ENCODE results near the gene LDHD. TPM values are rescaled to one million over a fixed set of nuclear protein-coding genes. Genes with fewer than 3 reads are reported as not detected.
A peak's percentile ranks its signal among the peaks of the same experiment; 100 is the strongest.

LDHD gene
- total RNA-seq, 2 experiments from 2014 or later = not detected

- Mint-ChIP-seq H3K4me1 (peaks cover 25% of the 10 kb centered on the region), H3K9me3 (no peaks in the 10 kb centered on the region), H3K36me3 (peaks cover 3% of the 10 kb centered on the region), H3K4me3 (no peak overlapping the region), H3K27me3 (no peaks in the 10 kb centered on the region), H3K27ac (no peak overlapping the region)
- no peak for DNase-seq
Observed at GRCh38 chr16:75068085-75069031, 48.2 kb downstream of the LDHD start.

GRCh38 chr16:75066861-75067447 lies 49.6 kb downstream of the LDHD start:
- H3K27me3 Mint-ChIP-seq = no peaks in the 10 kb centered on the region
- DNase-seq = no peak
- no peak overlapping the region for H3K27ac Mint-ChIP-seq
- no peaks in the 10 kb centered on the region for H3K9me3 Mint-ChIP-seq
- H3K36me3 Mint-ChIP-seq = peaks cover 3% of the 10 kb centered on the region
- H3K4me1 Mint-ChIP-seq = peaks cover 29% of the 10 kb centered on the region
- no peak overlapping the region for H3K4me3 Mint-ChIP-seq

- no peak overlapping the region for H3K4me3 Mint-ChIP-seq
- H3K36me3 Mint-ChIP-seq = peaks cover 3% of the 10 kb centered on the region
- H3K9me3 Mint-ChIP-seq = no peaks in the 10 kb centered on the region
- H3K27ac Mint-ChIP-seq = no peak overlapping the region
- H3K4me1 Mint-ChIP-seq = peaks cover 27% of the 10 kb centered on the region
- no peak for DNase-seq
- no peaks in the 10 kb centered on the region for H3K27me3 Mint-ChIP-seq
Observed at GRCh38 chr16:75065521-75066149, 50.9 kb downstream of the LDHD start.

GRCh38 chr16:75065149-75065505 lies 51.5 kb downstream of the LDHD start:
- peak; percentile 11 for DNase-seq
- Mint-ChIP-seq H3K36me3 (peaks cover 3% of the 10 kb centered on the region), H3K4me3 (peak overlapping the region; percentile 58), H3K27ac (peak overlapping the region; percentile 34), H3K4me1 (peaks cover 26% of the 10 kb centered on the region), H3K27me3 (no peaks in the 10 kb centered on the region), H3K9me3 (no peaks in the 10 kb centered on the region)

GRCh38 chr16:75064403-75065148 lies 52.0 kb downstream of the LDHD start:
- Mint-ChIP-seq H3K4me1 (peaks cover 26% of the 10 kb centered on the region), H3K27ac (no peak overlapping the region), H3K9me3 (no peaks in the 10 kb centered on the region), H3K27me3 (no peaks in the 10 kb centered on the region), H3K36me3 (peaks cover 3% of the 10 kb centered on the region), H3K4me3 (peak overlapping the region; percentile 58)
- peak; percentile 11 for DNase-seq

GRCh38 chr16:75063549-75064088 lies 53.0 kb downstream of the LDHD start:
- Mint-ChIP-seq H3K36me3 (peaks cover 3% of the 10 kb centered on the region), H3K9me3 (no peaks in the 10 kb centered on the region), H3K27ac (no peak overlapping the region), H3K4me3 (no peak overlapping the region), H3K4me1 (peaks cover 26% of the 10 kb centered on the region), H3K27me3 (no peaks in the 10 kb centered on the region)
- no peak for DNase-seq

GRCh38 chr16:75062976-75063346 lies 53.6 kb downstream of the LDHD start:
- Mint-ChIP-seq H3K4me1 (peaks cover 26% of the 10 kb centered on the region), H3K4me3 (no peak overlapping the region), H3K36me3 (peaks cover 3% of the 10 kb centered on the region), H3K27ac (no peak overlapping the region), H3K27me3 (no peaks in the 10 kb centered on the region), H3K9me3 (no peaks in the 10 kb centered on the region)
- DNase-seq = no peak

- no peak overlapping the region for H3K4me3 Mint-ChIP-seq
Observed at GRCh38 chr16:75062135-75062975, 54.2 kb downstream of the LDHD start.

More at GRCh38 chr16:75062135-75062975, 54.2 kb downstream of the LDHD start:
- DNase-seq = no peak
- H3K36me3 Mint-ChIP-seq = peaks cover 3% of the 10 kb centered on the region
- H3K27me3 Mint-ChIP-seq = no peaks in the 10 kb centered on the region
- peaks cover 26% of the 10 kb centered on the region for H3K4me1 Mint-ChIP-seq
- H3K9me3 Mint-ChIP-seq = no peaks in the 10 kb centered on the region
- no peak overlapping the region for H3K27ac Mint-ChIP-seq

Other genes starting within 250 kb of the LDHD start
- gene WDR59, start 131.7 kb downstream of the LDHD start, total RNA-seq = 10 to 100 TPM; 58.3 to 58.4 TPM
- 1 to 10 TPM; 5.6 to 8.3 TPM for gene ZNRF1, start 117.8 kb downstream of the LDHD start, total RNA-seq
- gene ZFP1, start 31.7 kb upstream of the LDHD start, total RNA-seq = 10 to 100 TPM; 18.7 to 19.0 TPM
- not detected for gene CTRB2, start 90.4 kb upstream of the LDHD start, total RNA-seq
- not detected for gene CTRB1, start 102.2 kb upstream of the LDHD start, total RNA-seq
- gene BCAR1, start 134.8 kb upstream of the LDHD start, total RNA-seq = 1 to 10 TPM in 1 of 2 experiments, under 1 TPM in 1; 0.74 to 1.2 TPM